SHP77 (cell line): Measurements from ENCODE around the gene OR10A6.
A peak's percentile ranks its signal among the peaks of the same experiment; 100 is the strongest.

Source experiments
- DNase-seq, 2 experiments: peaks; one replicate each; lab custom pipeline; 2025; lab: John Stamatoyannopoulos, UW

Gene OR10A6

GRCh38 chr11:7909585-7910285, 21.3 kb downstream of the OR10A6 start:
- DNase-seq, result no peak

GRCh38 chr11:7907121-7907520, 23.9 kb downstream of the OR10A6 start:
- DNase-seq, result no peak

- no peak for DNase-seq
These were observed 24.6 kb downstream of the OR10A6 start for GRCh38 chr11:7906481-7906880.

- DNase-seq, result no peak
These were observed 25.1 kb downstream of the OR10A6 start for GRCh38 chr11:7905961-7906429.

- no peak for DNase-seq
These were observed 25.5 kb downstream of the OR10A6 start for GRCh38 chr11:7905549-7905948.

GRCh38 chr11:7904917-7905316, 26.2 kb downstream of the OR10A6 start:
- DNase-seq, result no peak

GRCh38 chr11:7903940-7904339, 27.1 kb downstream of the OR10A6 start:
- DNase-seq, result no peak

GRCh38 chr11:7901319-7901854, 29.7 kb downstream of the OR10A6 start:
- DNase-seq, result no peak

- no peak for DNase-seq
These were observed 30.4 kb downstream of the OR10A6 start for GRCh38 chr11:7900686-7901085.

GRCh38 chr11:7899418-7899817, 31.6 kb downstream of the OR10A6 start:
- no peak for DNase-seq

GRCh38 chr11:7898666-7899283, 32.3 kb downstream of the OR10A6 start:
- no peak for DNase-seq

GRCh38 chr11:7896009-7896785, 34.9 kb downstream of the OR10A6 start:
- DNase-seq, result no peak

GRCh38 chr11:7894251-7894650, 36.8 kb downstream of the OR10A6 start:
- no peak for DNase-seq

- DNase-seq, result no peak
These were observed 37.3 kb downstream of the OR10A6 start for GRCh38 chr11:7893796-7894195.

- DNase-seq, result peak in 1 of 2 experiments; percentile 7
These were observed 38.2 kb downstream of the OR10A6 start for GRCh38 chr11:7892840-7893254.

GRCh38 chr11:7892059-7892699, 38.9 kb downstream of the OR10A6 start:
- no peak for DNase-seq

- DNase-seq, result no peak
These were observed 40.5 kb downstream of the OR10A6 start for GRCh38 chr11:7890417-7891172.

GRCh38 chr11:7889985-7890384, 41.1 kb downstream of the OR10A6 start:
- DNase-seq, result no peak

GRCh38 chr11:7882860-7883259, 48.2 kb downstream of the OR10A6 start:
- DNase-seq, result no peak
